ENCODE measurements around the gene ZFYVE28.
"Not testable (repeated sequence)": the region's sequence is repeated elsewhere in the genome, so short reads cannot be mapped to it uniquely, and the experiment has no call there.

ZFYVE28 gene

DNA sequence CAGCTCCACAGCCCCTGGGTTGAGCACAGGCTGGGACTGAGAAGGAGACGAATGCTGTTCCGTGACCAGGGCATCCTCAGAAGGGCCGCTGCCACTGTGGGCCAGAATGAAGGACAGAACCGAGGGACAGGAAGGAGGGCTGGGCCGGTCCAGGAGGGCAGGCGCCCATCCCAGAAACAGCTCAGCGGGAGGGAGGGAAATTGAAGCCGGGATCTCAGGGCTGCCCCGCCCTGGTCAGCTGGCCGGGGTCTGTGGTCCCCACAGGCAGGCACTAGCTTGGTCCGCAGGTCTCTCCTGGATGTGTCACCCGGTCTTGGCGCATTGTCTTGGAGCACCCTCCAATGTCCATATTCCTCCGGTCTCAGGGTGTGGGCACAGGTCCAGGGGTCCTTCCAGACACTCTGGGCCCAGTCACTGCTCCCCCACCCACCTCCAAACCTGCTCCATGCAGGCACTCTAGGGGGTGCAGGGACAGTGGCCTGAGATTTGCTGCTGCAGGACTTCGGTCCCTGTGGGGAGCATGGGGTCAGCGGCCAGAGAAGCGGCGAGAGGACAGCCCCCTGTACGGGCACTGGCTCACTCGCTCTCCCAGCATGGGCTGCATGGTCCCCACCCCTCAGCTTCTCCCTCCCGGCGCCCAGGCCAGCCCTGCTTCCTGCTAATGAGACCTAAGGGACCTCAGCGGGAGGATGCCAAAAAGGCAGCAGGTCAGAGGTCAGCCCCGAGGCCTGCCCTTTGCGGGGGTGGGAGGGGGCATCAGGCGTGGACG, 132.6 kb downstream of the ZFYVE28 start:
- no peak for DNase-seq (ENCODE audit: low read depth in 1 of 2, low spot score in 1 of 2)
- in situ Hi-C loops (cut with HindIII; ENCODE audit: low pct_unique_long_range_greater_than_20kb, low sequenced_read_pairs) = no loop called here
- TF ChIP-seq JUND (IDR thresholded peaks at IDR 0.05; ENCODE audit: low read depth) = no peak

DNA sequence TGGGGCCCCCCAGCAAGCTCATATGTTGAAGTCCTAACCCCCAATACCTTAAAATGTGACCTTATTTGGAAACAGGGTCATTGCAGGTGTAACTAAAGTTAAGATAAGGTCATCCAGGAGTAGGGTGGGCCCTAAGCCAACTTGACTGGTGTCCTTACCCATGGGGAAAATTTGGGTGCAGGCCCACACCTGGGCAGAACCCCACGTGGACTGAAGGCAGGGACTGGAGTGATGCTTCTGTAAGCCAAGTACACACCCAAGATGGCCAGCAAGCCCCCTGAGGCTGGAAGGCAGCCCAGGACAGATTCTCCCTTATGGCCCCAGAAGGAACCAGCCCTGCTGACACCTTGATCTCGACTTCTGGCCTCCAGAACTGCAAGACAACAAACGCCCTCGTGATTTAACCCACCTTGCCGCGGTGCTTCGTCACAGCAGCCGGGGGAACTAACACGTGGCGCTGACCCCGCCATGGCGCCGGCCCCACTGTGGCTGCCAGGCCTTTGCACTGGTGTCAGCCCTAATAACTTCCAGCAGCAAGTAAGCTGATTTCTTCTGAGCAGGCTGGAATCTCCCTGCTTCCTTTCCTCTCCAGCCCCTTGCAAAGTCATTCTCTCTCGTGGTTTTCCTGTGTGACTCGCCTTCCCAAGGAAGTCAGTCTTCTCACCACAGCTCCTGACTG, 133.4 kb downstream of the ZFYVE28 start:
- no peak for TF ChIP-seq JUND (IDR thresholded peaks at IDR 0.05; ENCODE audit: low read depth)
- in situ Hi-C loops (cut with HindIII; ENCODE audit: low pct_unique_long_range_greater_than_20kb, low sequenced_read_pairs) = no loop called here
- DNase-seq (ENCODE audit: low read depth in 1 of 2, low spot score in 1 of 2) = no peak

DNA sequence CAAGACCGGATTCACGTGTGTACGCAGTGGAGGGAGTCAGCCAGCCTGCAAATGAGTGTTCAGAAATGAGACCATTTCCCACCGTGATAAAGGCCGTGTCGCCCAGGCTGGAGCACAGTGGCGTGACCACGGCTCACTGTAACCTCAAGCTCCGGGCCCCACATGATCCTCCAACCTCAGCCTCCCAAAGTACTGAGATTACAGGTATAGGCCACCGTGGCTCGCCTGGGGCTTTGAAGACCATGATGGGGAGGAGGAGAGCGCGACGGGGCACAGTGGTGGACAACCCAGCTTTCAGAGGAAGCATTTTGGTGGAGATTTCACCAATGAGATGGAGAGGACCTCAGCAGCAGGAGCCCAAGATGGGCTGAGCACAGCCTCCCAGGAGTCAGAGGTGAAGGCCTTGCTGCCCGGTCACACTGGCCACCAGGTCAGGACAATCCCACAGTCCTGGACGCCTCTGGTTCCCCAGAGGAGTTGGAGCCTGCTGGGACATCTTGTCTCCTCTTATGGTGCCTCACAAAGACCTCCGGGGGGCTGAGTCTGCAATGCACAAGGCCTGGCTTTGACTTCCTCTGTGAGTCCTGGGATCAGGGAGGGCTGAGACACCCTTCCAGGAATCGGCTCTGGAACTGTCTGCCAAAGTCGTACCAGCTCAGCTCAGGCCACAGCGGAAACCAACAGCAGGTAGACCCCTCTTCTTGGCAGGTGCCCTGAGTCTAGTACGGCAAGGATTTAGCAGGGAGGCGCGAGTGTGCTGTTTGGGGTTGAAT, 134.1 kb downstream of the ZFYVE28 start:
- TF ChIP-seq JUND (IDR thresholded peaks at IDR 0.05; ENCODE audit: low read depth) = no peak
- in situ Hi-C loops (cut with HindIII; ENCODE audit: low pct_unique_long_range_greater_than_20kb, low sequenced_read_pairs) = no loop called here

DNA sequence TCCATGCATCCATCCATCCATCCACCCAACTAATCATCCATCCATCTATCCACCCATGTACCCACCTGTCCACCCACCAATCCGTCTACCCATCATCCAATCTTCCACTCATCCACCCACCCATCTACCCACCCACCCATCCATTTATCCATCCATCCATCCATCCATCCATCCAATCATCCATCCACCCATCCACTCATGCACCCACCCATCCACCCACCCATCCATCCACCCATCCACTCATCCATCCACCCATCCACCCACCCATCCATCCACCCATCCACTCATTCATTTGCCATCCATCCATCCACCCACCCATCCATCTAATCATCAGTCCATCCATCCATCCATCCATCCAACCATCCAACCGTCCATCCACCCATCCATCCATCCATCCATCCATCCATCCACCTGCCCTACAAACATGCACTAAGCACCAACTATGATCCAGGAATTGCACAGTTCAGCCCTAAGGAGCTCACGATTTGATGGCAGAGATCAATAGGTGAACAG, 135.2 kb downstream of the ZFYVE28 start:
- TF ChIP-seq JUND (IDR thresholded peaks at IDR 0.05; ENCODE audit: low read depth) = no peak
- in situ Hi-C loops (cut with HindIII; ENCODE audit: low pct_unique_long_range_greater_than_20kb, low sequenced_read_pairs) = no loop called here
- no peak for DNase-seq (ENCODE audit: low read depth in 1 of 2, low spot score in 1 of 2)

More for the DNA sequence above, 134.1 kb downstream of the ZFYVE28 start:
- DNase-seq (ENCODE audit: low read depth in 1 of 2, low spot score in 1 of 2) = no peak

DNA sequence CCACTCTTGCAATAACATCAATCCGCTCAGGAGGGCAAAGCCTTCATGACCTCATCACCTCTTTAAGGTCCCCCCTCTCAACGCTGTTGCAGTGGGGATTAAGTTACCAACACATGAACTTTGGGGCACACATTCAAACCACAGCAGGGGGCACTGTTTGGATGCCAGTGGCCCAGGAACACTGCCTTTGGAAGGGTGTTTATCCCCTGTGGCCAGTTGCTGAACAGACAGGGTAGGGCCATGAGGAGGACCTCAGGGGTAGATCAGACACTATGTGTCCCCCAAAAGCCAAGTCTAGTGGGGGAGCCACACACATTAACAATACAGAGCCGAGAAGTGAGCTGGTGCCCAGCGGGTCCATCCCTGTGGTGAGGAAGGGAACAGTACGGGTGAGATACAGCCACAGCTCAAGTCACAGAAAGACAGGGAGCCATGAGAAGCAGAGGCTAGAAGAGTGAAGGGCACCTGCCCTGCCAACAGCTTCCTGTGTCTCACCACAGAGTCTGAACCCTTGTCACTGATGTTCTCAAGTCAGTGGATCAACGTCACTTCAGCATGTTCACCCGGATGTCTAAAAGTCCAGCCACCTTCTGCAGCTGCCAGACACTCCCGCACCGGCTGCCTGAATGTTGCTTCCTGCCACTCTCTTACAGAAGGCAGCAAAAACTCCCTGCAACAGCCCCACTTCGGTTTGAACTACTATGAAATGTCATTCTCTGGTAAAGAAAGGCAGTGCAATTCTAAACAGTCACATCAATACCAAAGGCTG, 136.7 kb downstream of the ZFYVE28 start:
- in situ Hi-C loops (cut with HindIII; ENCODE audit: low pct_unique_long_range_greater_than_20kb, low sequenced_read_pairs) = no loop called here
- no peak for DNase-seq (ENCODE audit: low read depth in 1 of 2, low spot score in 1 of 2)
- no peak for TF ChIP-seq JUND (IDR thresholded peaks at IDR 0.05; ENCODE audit: low read depth)

DNA sequence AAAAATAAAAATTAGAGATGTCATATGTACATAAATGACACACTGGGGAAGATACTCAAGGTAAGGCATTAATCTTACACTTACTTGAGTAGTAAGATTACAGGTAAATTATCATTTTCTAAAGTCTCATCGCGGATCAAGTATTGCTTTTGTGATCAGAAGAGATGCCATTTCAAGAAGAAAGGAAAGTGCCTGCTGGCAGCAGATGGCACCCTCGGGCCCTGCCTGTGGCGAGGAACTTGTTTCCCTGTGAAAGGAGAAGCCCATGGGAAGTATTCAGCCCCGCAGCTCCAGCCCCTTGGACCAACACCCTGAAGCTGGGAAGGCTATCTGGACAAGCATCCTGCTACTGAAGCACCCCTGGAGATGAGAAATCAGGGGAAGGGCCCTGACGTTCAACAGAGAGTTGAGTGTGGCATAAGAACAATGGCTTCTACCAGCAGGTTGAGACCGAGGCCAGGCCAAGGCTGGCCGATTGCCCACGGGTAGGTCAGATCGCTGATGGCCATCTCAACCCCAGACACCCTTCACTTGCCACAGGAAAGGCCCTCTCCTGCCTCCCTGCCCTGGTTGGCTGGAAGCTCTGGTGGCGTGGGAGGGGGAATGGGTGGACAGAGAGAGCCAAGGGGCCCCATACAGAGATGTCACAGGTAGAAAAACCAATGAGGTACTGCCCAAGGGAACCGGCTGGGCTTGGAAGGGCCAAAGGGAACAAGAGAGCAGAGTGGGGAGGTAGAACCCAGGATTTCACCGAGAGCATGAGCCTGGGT, 137.7 kb downstream of the ZFYVE28 start:
- peak in 1 of 2 experiments; percentile 34 for DNase-seq (ENCODE audit: low read depth in 1 of 2, low spot score in 1 of 2)

DNA sequence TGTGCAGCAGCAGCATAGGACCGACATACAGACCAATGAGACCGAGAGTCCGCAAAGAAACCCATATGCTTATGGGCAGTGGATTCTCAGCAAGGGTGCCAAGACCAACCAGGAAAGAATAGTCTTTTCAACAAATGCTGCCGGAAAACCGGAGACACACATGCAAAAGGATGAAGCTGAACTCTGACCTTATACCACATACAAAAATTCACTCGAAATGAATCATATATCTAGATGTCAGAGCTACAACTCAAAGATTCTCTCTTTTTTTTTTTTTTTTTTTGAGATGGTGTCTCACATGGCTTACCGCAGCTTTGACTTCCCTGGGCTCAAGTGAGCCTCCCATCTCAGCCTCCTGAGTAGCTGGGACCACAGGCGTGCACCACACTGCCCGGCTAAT, 140.5 kb downstream of the ZFYVE28 start:
- in situ Hi-C loops (cut with HindIII; ENCODE audit: low pct_unique_long_range_greater_than_20kb, low sequenced_read_pairs) = no loop called here
- no peak for DNase-seq (ENCODE audit: low read depth in 1 of 2, low spot score in 1 of 2)
- TF ChIP-seq JUND (IDR thresholded peaks at IDR 0.05; ENCODE audit: low read depth) = no peak

More for the DNA sequence above, 137.7 kb downstream of the ZFYVE28 start:
- in situ Hi-C loops (cut with HindIII; ENCODE audit: low pct_unique_long_range_greater_than_20kb, low sequenced_read_pairs) = no loop called here
- no peak for TF ChIP-seq JUND (IDR thresholded peaks at IDR 0.05; ENCODE audit: low read depth)

DNA sequence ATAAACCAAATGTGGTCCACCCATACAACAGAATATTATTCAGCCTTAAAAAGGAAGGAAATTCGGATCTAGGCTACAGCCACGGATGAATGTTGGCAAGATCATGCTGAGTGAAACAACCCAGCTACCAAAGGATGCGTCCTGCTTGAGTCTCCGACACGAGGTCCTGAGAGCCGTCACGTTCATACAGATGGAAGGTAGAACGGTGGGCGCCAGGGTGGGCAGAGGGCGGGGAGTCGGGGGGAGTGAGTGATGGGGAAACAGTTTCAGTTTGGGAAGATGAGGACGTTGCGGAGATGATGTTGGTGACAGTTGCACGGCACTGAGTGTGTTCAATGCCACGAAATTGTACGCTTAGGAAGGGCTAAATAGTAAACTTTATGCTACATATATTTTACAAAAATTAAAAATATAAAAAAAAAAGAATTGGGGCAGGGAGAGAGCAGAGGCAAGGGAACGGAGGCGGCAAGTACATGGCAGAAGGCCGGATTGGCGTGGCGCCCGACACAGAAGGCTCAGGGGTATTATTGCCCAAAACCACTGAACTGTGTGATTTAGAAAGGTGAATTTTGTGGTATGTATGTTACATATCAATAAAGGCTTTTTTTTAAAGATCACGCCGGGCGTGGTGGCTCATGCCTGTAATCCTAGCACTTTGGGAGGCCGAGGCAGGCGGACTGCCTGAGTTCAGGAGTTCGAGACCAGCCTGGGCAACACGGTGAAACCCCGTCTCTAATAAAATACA, 141.7 kb downstream of the ZFYVE28 start:
- in situ Hi-C loops (cut with HindIII; ENCODE audit: low pct_unique_long_range_greater_than_20kb, low sequenced_read_pairs) = no loop called here
- no peak for DNase-seq (ENCODE audit: low read depth in 1 of 2, low spot score in 1 of 2)
- TF ChIP-seq JUND (IDR thresholded peaks at IDR 0.05; ENCODE audit: low read depth) = no peak

DNA sequence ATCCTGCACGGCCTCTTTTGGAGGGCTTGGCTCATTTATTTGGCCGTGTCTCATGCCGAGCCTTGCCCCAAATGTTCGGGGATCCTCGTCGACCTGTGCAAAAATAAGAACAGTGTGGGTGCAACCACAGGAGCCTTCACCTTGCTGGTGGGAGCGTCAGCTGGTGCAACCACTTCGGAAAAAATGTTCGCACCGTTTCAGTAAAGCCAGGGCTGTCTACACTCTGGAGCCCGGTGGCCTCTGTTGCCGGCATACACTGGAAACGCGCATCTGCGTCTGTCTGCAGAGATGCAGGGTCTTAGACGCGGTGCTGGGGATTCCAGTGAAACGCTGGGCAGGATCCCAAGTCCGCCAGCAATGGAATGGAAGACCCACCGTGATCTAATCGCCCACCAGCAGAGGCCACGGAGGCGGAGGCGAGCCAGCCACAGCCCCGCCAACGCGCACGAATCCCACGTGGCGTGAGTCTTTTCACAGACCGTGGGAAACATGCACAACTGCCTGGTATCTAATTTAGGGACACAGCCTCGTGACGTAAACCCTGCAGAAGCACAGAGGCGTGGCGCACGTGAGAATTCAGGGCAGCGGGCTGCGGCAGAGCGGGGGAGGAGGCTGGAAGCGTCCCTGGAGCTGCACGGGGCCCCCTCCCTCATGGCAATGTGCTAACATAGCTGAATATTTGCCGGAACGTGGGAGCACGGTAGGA, 142.7 kb downstream of the ZFYVE28 start:
- in situ Hi-C loops (cut with HindIII; ENCODE audit: low pct_unique_long_range_greater_than_20kb, low sequenced_read_pairs) = no loop called here
- no peak for TF ChIP-seq JUND (IDR thresholded peaks at IDR 0.05; ENCODE audit: low read depth)

DNA sequence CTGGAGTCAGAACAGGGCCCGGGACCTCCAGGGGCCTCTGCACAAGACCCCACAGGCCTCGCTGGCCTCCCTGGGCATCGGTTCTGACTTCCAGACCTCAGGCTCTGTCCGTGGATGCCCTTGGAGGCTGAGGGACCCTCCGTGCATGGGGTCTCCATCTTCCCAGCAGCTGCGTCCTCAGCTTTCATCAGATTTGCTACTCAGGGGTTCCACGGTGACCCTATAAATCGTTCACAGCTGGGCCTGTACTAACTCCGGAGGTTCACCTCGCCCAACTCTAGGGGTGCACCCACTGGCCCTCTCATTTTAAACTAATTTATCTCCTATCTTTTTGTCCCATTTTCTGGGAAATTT, 143.4 kb downstream of the ZFYVE28 start:
- in situ Hi-C loops (cut with HindIII; ENCODE audit: low pct_unique_long_range_greater_than_20kb, low sequenced_read_pairs) = not testable (repeated sequence)

More for the DNA sequence above, 142.7 kb downstream of the ZFYVE28 start:
- DNase-seq (ENCODE audit: low read depth in 1 of 2, low spot score in 1 of 2) = no peak

More for the DNA sequence above, 143.4 kb downstream of the ZFYVE28 start:
- DNase-seq (ENCODE audit: low read depth in 1 of 2, low spot score in 1 of 2) = not testable (repeated sequence)

Data from T47D (cell line).